ENCODE measurements around the gene RASGRF2.
"Not testable (repeated sequence)": the region's sequence is repeated elsewhere in the genome, so short reads cannot be mapped to it uniquely, and the experiment has no call there.

The RASGRF2 gene

GRCh38 chr5:81239613-81240012 is 279.4 kb downstream of the RASGRF2 start:
- DNase-seq (ENCODE audit: low spot score) = no peak

- no peak for DNase-seq (ENCODE audit: low spot score)
Measured at GRCh38 chr5:81241001-81241400, 280.8 kb downstream of the RASGRF2 start.

- DNase-seq (ENCODE audit: low spot score) = no peak
Measured at GRCh38 chr5:81241961-81242648, 281.9 kb downstream of the RASGRF2 start.

GRCh38 chr5:81242906-81243436 is 282.8 kb downstream of the RASGRF2 start:
- no peak for DNase-seq (ENCODE audit: low spot score)

GRCh38 chr5:81244451-81244850 is 284.3 kb downstream of the RASGRF2 start:
- DNase-seq (ENCODE audit: low spot score) = no peak

GRCh38 chr5:81245871-81246235 is 285.7 kb downstream of the RASGRF2 start:
- no peak for DNase-seq (ENCODE audit: low spot score)

- DNase-seq (ENCODE audit: low spot score) = no peak
Measured at GRCh38 chr5:81246697-81247096, 286.5 kb downstream of the RASGRF2 start.

GRCh38 chr5:81247441-81247972 is 287.3 kb downstream of the RASGRF2 start:
- peak; percentile 36 for DNase-seq (ENCODE audit: low spot score)

GRCh38 chr5:81249240-81249639 is 289.1 kb downstream of the RASGRF2 start:
- DNase-seq (ENCODE audit: low spot score) = no peak

GRCh38 chr5:81250004-81250403 is 289.8 kb downstream of the RASGRF2 start:
- DNase-seq (ENCODE audit: low spot score) = no peak

- no peak for DNase-seq (ENCODE audit: low spot score)
Measured at GRCh38 chr5:81251922-81252321, 291.8 kb downstream of the RASGRF2 start.

- no peak for DNase-seq (ENCODE audit: low spot score)
Measured at GRCh38 chr5:81252904-81253303, 292.7 kb downstream of the RASGRF2 start.

- DNase-seq (ENCODE audit: low spot score) = no peak
Measured at GRCh38 chr5:81253875-81254274, 293.7 kb downstream of the RASGRF2 start.

- no peak for DNase-seq (ENCODE audit: low spot score)
Measured at GRCh38 chr5:81254886-81255559, 294.9 kb downstream of the RASGRF2 start.

GRCh38 chr5:81256766-81257165 is 296.6 kb downstream of the RASGRF2 start:
- no peak for DNase-seq (ENCODE audit: low spot score)

- DNase-seq (ENCODE audit: low spot score) = not testable (repeated sequence)
Measured at GRCh38 chr5:81262796-81263195, 302.6 kb downstream of the RASGRF2 start.

- DNase-seq (ENCODE audit: low spot score) = no peak
Measured at GRCh38 chr5:81265101-81265500, 304.9 kb downstream of the RASGRF2 start.

- DNase-seq (ENCODE audit: low spot score) = no peak
Measured at GRCh38 chr5:81268521-81269196, 308.5 kb downstream of the RASGRF2 start.

GRCh38 chr5:81269751-81270393 is 309.7 kb downstream of the RASGRF2 start:
- no peak for DNase-seq (ENCODE audit: low spot score)

GRCh38 chr5:81270394-81271027 is 310.3 kb downstream of the RASGRF2 start:
- DNase-seq (ENCODE audit: low spot score) = not testable (repeated sequence)
